HG02678 (cell line): ENCODE results near the gene DDHD1.
"Not testable (repeated sequence)": the region's sequence is repeated elsewhere in the genome, so short reads cannot be mapped to it uniquely, and the experiment has no call there.

Source experiments
- ATAC-seq: cut with Tn5 transposase; IDR thresholded peaks from one replicate; pipeline ENCODE4 v1.9.1; 2021; ENCODE audit warnings: mild to moderate bottlenecking, moderate library complexity; ENCODE audit not compliant: unreplicated experiment

Gene DDHD1

GRCh38 chr14:53152184-53152886 is 788 bp downstream of the DDHD1 start:
- peak; percentile 20 for ATAC-seq

- no peak for ATAC-seq
These were observed 1.5 kb downstream of the DDHD1 start for GRCh38 chr14:53151523-53152183.

GRCh38 chr14:53149668-53150316 is 3.3 kb downstream of the DDHD1 start:
- ATAC-seq, result no peak

- ATAC-seq, result no peak
These were observed 4.5 kb downstream of the DDHD1 start for GRCh38 chr14:53148671-53149070.

- no peak for ATAC-seq
These were observed 5.2 kb downstream of the DDHD1 start for GRCh38 chr14:53147893-53148292.

- peak; percentile 40 for ATAC-seq
These were observed 5.9 kb downstream of the DDHD1 start for GRCh38 chr14:53147208-53147607.

- no peak for ATAC-seq
These were observed 6.4 kb downstream of the DDHD1 start for GRCh38 chr14:53146739-53147138.

GRCh38 chr14:53144244-53144643 is 8.9 kb downstream of the DDHD1 start:
- ATAC-seq, result peak; percentile 70

GRCh38 chr14:53140585-53140984 is 12.5 kb downstream of the DDHD1 start:
- ATAC-seq, result no peak

- ATAC-seq, result no peak
These were observed 15.4 kb downstream of the DDHD1 start for GRCh38 chr14:53137568-53138203.

- ATAC-seq, result not testable (repeated sequence)
These were observed 22.6 kb downstream of the DDHD1 start for GRCh38 chr14:53130491-53130890.

GRCh38 chr14:53128303-53129028 is 24.7 kb downstream of the DDHD1 start:
- ATAC-seq, result no peak

GRCh38 chr14:53127832-53128231 is 25.3 kb downstream of the DDHD1 start:
- no peak for ATAC-seq

- no peak for ATAC-seq
These were observed 26.0 kb downstream of the DDHD1 start for GRCh38 chr14:53127151-53127550.

- ATAC-seq, result no peak
These were observed 26.4 kb downstream of the DDHD1 start for GRCh38 chr14:53126731-53127130.

- no peak for ATAC-seq
These were observed 28.3 kb downstream of the DDHD1 start for GRCh38 chr14:53124786-53125185.

- not testable (repeated sequence) for ATAC-seq
These were observed 31.7 kb downstream of the DDHD1 start for GRCh38 chr14:53121419-53121818.

- not testable (repeated sequence) for ATAC-seq
These were observed 35.6 kb downstream of the DDHD1 start for GRCh38 chr14:53117479-53117878.

GRCh38 chr14:53113989-53114388 is 39.1 kb downstream of the DDHD1 start:
- ATAC-seq, result no peak

GRCh38 chr14:53110096-53110495 is 43.0 kb downstream of the DDHD1 start:
- ATAC-seq, result no peak
